ENCODE data around the gene CLASP1. TPM values are rescaled to one million over a fixed set of nuclear protein-coding genes. Genes with fewer than 3 reads are reported as not detected.
"Not testable (repeated sequence)": the region's sequence is repeated elsewhere in the genome, so short reads cannot be mapped to it uniquely, and the experiment has no call there.

Gene CLASP1
- total RNA-seq, 1 donor from 2014 or later, result 64.4 TPM

DNA sequence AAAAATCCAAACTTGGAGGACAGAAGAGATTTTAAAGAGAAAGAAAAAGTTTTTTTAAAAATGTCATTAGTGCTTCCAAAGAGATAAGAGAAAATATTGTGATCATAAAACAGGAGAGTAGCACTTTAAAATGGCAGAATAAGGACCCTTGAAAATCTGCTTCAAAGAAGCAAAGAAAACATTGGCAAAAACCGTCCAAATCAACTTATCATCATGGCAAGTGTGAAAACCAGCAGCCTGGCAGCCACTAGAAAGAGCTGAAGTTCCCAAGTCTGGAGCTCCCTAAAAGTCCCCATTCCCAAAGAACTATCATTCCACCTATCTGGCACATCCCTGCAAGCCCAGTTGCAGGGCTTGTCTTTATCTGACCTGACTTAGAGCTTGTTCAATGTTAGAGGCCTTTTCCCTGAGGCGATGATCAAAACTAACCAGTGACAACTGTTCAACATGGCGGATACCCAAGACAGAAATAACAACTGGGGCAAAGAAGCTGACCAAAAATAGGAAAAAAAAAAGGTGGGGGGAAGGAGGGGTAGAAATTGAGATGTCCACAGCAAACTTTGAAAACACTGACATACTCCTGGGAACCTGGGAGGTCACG, 143.2 kb downstream of the CLASP1 start:
- DNase-seq (ENCODE audit: low spot score), result no peak

DNA sequence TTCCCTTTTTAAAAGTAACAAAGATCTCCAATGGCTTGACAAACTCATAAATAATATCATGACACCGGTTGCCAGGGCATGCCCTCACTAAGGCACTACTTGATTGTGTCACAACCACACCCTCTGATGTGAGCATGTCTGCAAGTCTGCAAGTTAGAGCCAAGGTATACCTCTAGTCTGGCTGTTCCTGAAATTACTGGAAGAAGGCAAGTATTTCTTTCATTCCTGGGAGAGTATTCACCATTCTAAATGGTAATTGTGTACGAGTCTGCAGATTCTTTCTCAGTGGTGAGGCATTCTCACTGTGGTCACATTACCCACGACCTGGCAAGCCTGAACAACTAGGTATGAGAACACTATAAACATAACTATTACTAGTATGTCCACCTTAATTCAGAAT, 144.3 kb downstream of the CLASP1 start:
- DNase-seq (ENCODE audit: low spot score), result no peak

- DNase-seq (ENCODE audit: low spot score), result no peak
Measured at GRCh38 chr2:121504316-121504715, 144.9 kb downstream of the CLASP1 start.

DNA sequence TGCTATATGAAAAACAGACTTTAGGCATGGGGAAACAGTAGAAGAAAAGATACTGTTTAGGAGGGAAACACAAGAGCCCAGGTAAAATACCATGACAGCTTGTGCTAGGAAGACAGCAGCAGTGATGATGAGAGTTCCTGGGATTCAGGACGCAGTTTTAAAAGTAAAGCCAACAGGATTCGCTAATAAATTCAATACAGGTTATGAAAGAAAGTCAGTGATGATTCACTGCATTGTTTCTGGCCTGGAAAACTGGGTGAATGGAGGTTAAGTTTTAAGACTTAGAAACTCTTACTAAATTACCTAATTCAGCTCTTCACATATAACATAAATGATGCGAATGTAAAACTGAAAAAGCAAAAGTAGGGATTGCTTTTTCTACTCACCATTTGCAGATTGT, 146.5 kb downstream of the CLASP1 start:
- no peak for DNase-seq (ENCODE audit: low spot score)

- DNase-seq (ENCODE audit: low spot score), result no peak
Measured at GRCh38 chr2:121502246-121502645, 147.0 kb downstream of the CLASP1 start.

- DNase-seq (ENCODE audit: low spot score), result no peak
Measured at GRCh38 chr2:121501554-121501953, 147.7 kb downstream of the CLASP1 start.

- no peak for DNase-seq (ENCODE audit: low spot score)
Measured at GRCh38 chr2:121501031-121501430, 148.2 kb downstream of the CLASP1 start.

GRCh38 chr2:121498731-121499130, 150.5 kb downstream of the CLASP1 start:
- DNase-seq (ENCODE audit: low spot score), result no peak

GRCh38 chr2:121492409-121492808, 156.9 kb downstream of the CLASP1 start:
- DNase-seq (ENCODE audit: low spot score), result no peak

DNA sequence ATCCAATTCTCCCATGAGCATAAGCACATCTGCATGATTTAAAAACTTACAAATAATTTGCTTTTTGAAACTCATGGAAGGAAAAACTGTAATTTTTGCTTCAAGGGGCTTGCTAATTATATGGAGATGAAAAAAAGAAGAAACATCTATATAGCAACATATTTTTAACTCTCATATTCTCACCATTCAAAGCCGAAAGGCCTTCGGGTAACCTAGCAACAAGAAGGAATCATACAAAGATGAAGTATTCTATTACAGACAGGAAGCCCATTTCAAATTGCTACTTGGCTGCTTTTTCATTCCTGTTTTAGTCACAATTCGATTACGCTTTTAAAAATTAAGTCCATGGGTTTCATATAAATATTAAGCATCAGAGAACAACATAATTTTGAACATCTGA, 157.7 kb downstream of the CLASP1 start:
- DNase-seq (ENCODE audit: low spot score), result no peak

DNA sequence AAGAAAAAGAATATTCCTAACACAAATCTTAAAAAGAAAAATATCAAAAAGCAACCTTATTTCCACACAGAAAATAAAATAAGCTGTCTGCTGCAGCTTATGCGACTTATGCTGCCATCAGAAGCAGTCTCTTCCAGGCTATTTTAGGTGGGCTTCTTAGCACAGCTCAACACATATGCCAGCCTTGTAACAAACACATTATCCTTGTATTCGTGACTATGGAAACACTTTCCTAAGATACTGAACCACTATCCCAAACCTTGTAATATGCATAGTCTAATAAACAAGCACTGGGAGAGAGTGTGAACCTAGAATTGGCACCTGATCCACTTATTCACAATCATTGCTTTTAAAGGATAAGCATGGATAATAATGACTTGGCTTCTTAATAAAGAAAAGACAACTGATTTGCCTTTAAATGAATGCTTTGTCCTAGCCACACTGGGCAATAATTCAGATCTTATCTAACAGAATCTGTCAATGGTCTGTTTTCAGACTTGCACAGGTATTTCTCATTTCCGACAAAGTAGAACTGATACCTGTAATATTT, 158.6 kb downstream of the CLASP1 start:
- DNase-seq (ENCODE audit: low spot score), result no peak

DNA sequence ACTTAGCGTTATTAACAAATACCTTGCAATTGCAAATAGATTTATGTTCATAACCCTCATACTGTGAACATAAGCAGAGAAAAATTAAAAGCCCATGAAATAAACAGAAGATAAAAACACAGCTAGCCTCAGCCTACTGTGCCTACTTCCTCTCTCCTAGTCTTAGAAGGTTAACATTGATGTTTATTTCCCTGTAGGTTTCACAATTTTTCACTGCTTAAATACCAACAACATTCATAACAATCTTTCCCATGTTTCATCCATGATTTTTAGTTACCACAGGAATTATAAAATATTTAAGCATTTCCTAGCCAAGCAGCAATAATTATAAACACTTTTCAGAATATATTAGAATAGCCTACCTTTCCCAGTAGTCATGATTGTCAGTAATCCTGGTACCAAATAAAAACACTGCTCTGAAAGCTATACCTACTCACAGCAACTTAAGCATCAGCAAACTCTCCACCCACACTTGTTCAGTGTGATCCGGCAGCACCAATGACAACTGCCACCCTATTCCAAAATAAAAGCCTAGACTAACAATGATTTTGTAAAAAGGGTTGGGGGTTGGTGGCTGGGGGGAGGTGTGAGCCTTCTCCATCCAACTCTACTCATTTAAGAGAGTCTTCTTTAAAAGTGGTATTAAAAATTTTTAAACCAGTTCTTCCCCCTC, 159.2 kb downstream of the CLASP1 start:
- no peak for DNase-seq (ENCODE audit: low spot score)

- DNase-seq (ENCODE audit: low spot score), result no peak
Measured at GRCh38 chr2:121489284-121489683, 160.0 kb downstream of the CLASP1 start.

DNA sequence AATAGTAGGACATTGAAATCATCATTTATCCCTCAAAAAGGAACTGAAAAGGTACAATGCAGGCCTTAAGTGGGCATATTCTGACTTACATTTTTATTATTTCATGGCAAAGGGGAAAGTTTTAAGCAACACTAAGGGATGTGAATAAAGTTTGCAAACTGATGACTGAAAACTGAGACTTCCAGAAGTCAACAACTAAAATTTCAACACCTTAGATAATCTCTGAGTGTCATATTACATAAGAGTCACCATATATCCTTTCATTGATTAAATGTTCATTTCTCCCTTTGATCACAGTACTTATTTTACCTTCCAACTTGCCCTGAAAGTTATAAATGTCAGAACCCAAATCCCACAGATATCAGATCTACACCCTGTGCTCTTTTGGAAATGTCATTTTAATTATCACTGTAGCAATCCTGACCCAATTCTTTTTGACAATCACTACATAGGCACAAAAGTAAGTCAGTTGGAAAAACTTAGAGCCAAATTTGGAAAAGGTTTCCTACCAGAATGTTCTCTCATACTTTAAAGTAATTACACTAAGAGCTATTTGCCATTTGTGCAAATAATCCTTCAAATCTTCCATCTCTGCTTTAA, 163.0 kb downstream of the CLASP1 start:
- DNase-seq (ENCODE audit: low spot score), result no peak

GRCh38 chr2:121485039-121485438, 164.2 kb downstream of the CLASP1 start:
- no peak for DNase-seq (ENCODE audit: low spot score)

DNA sequence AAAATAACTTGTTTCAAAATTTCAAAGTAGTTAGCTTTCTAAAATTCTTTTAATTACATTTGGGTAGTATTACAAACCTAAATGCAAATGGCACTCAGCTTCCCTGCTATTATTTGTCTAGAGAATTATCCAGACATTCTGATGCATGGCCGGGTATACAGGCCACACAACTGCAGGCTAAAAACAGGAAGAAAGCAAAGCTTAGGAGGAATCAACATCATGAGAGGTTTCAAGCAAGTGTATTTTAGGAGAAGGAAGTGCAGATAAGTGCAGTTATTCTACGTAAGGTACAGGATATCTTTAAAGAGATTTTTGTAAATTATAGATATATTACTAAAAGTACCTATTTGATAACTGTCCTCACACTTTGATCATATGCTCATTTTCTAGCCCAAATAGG, 165.4 kb downstream of the CLASP1 start:
- no peak for DNase-seq (ENCODE audit: low spot score)

GRCh38 chr2:121483021-121483420, 166.2 kb downstream of the CLASP1 start:
- DNase-seq (ENCODE audit: low spot score), result no peak

GRCh38 chr2:121480826-121481225, 168.4 kb downstream of the CLASP1 start:
- DNase-seq (ENCODE audit: low spot score), result no peak

DNA sequence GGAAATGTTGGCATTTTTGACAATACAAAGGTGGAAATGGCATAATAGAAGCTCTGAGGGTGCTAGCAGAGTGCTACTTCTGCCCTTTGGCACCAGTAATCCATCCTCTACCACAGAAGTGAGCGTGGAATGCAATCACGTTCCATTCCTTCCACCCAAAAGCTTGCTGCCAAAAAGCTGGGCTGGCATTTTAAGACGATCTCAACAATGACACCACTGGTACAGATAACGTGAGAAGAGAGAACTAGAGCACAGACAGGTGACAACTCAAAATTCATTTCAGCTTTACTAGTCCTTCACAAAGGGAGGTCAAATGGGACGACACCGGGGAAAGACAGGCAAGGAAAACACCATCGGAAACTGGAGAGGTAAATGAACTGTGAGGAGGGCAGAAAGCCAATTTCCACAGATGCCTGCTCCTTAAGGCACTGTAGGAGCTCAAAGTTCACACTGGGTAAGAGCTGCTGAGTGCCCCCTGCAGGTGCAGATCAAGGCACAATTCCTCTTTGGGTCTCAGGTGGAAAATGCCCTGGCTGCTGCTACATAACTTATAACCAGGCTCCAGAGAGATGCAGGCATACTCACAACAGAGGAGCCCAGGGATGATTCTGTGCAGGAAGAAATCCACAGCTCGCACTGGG, 169.3 kb downstream of the CLASP1 start:
- no peak for DNase-seq (ENCODE audit: low spot score)

- no peak for DNase-seq (ENCODE audit: low spot score)
Measured at GRCh38 chr2:121478996-121479745, 170.1 kb downstream of the CLASP1 start.

GRCh38 chr2:121478358-121478995, 170.8 kb downstream of the CLASP1 start:
- not testable (repeated sequence) for DNase-seq (ENCODE audit: low spot score)
